Measurements from ENCODE around the gene STK24. TPM values are rescaled to one million over a fixed set of nuclear protein-coding genes. Genes with fewer than 3 reads are reported as not detected.
A peak's percentile ranks its signal among the peaks of the same experiment; 100 is the strongest.

Gene STK24
- total and polyA plus RNA-seq, 2 of the 8 experiments (the other 6 are each of a cell fraction or from before 2014, with no cell fraction given), result 62.8 to 143 TPM

- H2BK120ac ChIP-seq (replicated peaks; ENCODE audit: low read depth, low read length), result no peak overlapping the region
- H3K4ac ChIP-seq (replicated peaks; ENCODE audit: insufficient read length, low read depth, low read length), result no peak overlapping the region
- H3K14ac ChIP-seq (ENCODE audit: insufficient read length), result no peak overlapping the region
- 77% methylated on average over 18 of the region's 18 CpGs; no CpG with 5 or more reads in 1 of the 2 experiments for WGBS, 2 experiments (ENCODE audit: extremely low coverage in 1 of 2, insufficient coverage in 1 of 2, insufficient read length in 1 of 2, insufficient replicate concordance in 2 of 2, low coverage in 1 of 2, low lambda C conversion rate in 2 of 2, missing lambda C conversion rate in 1 of 2)
- H3K4me1 ChIP-seq (replicated peaks in 1 of 4; ENCODE audit: control insufficient read depth in 3 of 4, insufficient read depth in 4 of 4, low read length in 3 of 4), result peaks cover 9 to 30% (median 19%) of the 10 kb centered on the region in 4 experiments
- no peak overlapping the region for H2BK12ac ChIP-seq (ENCODE audit: low read depth, low read length)
- H3K4me3 ChIP-seq (ENCODE audit: extremely low read depth in 1 of 4, insufficient read depth in 2 of 4, low read depth in 3 of 4, low read length in 4 of 4), result no peak overlapping the region
- no peak overlapping the region for H2AFZ ChIP-seq (ENCODE audit: low read length)
- FAIRE-seq (no peak), DNase-seq (ENCODE audit: low read depth in 1 of 2, low spot score in 2 of 2) (no peak)
- no peaks in the 10 kb centered on the region for H3K9me3 ChIP-seq (ENCODE audit: insufficient read depth in 2 of 2, low read depth in 1 of 2, low read length in 1 of 2)
- H3K79me2 ChIP-seq (ENCODE audit: control insufficient read depth in 1 of 2, insufficient read depth in 2 of 2, low read length in 2 of 2), result peaks cover 25 to 97% of the 10 kb centered on the region in 2 experiments
- peak overlapping the region; percentile 67 for H4K91ac ChIP-seq (replicated peaks; ENCODE audit: insufficient read length, low read length)
- peak overlapping the region; percentile 34; the same call in 1 of the 2 replicates for H3K18ac ChIP-seq (ENCODE audit: extremely low read depth, low read length)
- no peak overlapping the region for H4K8ac ChIP-seq (ENCODE audit: extremely low read depth, insufficient read depth, low read length)
- no peak overlapping the region for H2BK20ac ChIP-seq (ENCODE audit: low read length)
- no peak overlapping the region for H4K5ac ChIP-seq (ENCODE audit: insufficient read length, low read depth, low read length)
- no peak overlapping the region for H2AK5ac ChIP-seq (ENCODE audit: low read depth, low read length)
- peak overlapping the region in 1 of 2 experiments; percentile 8; a peak in 2 of 4 replicates for H3K4me2 ChIP-seq (ENCODE audit: insufficient read depth in 1 of 2, low read depth in 2 of 2, low read length in 2 of 2)
- H3K27ac ChIP-seq (ENCODE audit: low read depth, low read length), result no peak overlapping the region
- H3K23ac ChIP-seq (ENCODE audit: insufficient read length), result no peak overlapping the region
- no peak overlapping the region; a peak in 1 of 7 replicates for H3K9ac ChIP-seq (replicated peaks in 1 of 4; ENCODE audit: extremely low read depth in 1 of 4, low read depth in 3 of 4, low read length in 3 of 4)
- peak overlapping the region; percentile 61 for H2BK5ac ChIP-seq (ENCODE audit: low read depth, low read length)
- ChIA-PET CTCF (ENCODE audit: partially characterized antibody) (interaction anchor here (0.7 to 2.2 kb wide), 13 partner anchors 8 to 277 kb away, joined by 3 to 7 read pairs (median 3); no protein-coding TSS in a partner anchor), POLR2A (ENCODE audit: partially characterized antibody) (interaction anchor here (1.0 kb wide), 1 partner anchor 82 kb away, joined by 3 read pairs; no protein-coding TSS in a partner anchor)
- no peak overlapping the region for H2BK15ac ChIP-seq (ENCODE audit: low read length)
- no peaks in the 10 kb centered on the region for H3K27me3 ChIP-seq (replicated peaks in 1 of 4; ENCODE audit: control insufficient read depth in 3 of 4, extremely low read depth in 1 of 4, insufficient read depth in 3 of 4, low read length in 3 of 4)
- no peaks in the 10 kb centered on the region for H3K36me3 ChIP-seq (ENCODE audit: control insufficient read depth in 2 of 4, insufficient read depth in 4 of 4, low read length in 3 of 4)
- peaks cover 19 to 37% of the 10 kb centered on the region in 2 experiments for H4K20me1 ChIP-seq (replicated peaks in 1 of 2; ENCODE audit: control insufficient read depth in 1 of 2, insufficient read depth in 2 of 2, low read length in 2 of 2)
- TF ChIP-seq ASH2L (IDR thresholded peaks at IDR 0.05; ENCODE audit: low read length) (no peak), POU5F1 (IDR thresholded peaks at IDR 0.05; ENCODE audit: low read depth, low read length) (no peak), GABPA (IDR thresholded peaks at IDR 0.05; ENCODE audit: borderline replicate concordance, insufficient read depth, low read length) (no peak), PHF8 (conservative IDR thresholded peaks at IDR 0.05; ENCODE audit: low read depth, low read length) (no peak), KDM1A (IDR thresholded peaks at IDR 0.05; ENCODE audit: borderline replicate concordance, low read length) (no peak), RNF2 (IDR thresholded peaks at IDR 0.05; ENCODE audit: borderline replicate concordance, low read depth, low read length, missing control alignments, poor library complexity, severe bottlenecking) (no peak), ATF2 (IDR thresholded peaks at IDR 0.05; ENCODE audit: low read length) (no peak), KDM4A (IDR thresholded peaks at IDR 0.05; ENCODE audit: low read depth, low read length, severe bottlenecking) (no peak)
- H3K56ac ChIP-seq (replicated peaks; ENCODE audit: insufficient read length, low read depth, low read length), result no peak overlapping the region
- no peaks in the 10 kb centered on the region for H3K23me2 ChIP-seq (ENCODE audit: low read depth, low read length)
- H3K79me1 ChIP-seq (ENCODE audit: low read depth, low read length), result peaks cover 22% of the 10 kb centered on the region
Measured at GRCh38 chr13:98565726-98566565, 11.0 kb downstream of the STK24 start.
